SK-N-SH treated with all-trans-retinoic acid at 6 μM for 48 hours (cell line): ENCODE data around the gene TNS3.
"Not testable (repeated sequence)": the region's sequence is repeated elsewhere in the genome, so short reads cannot be mapped to it uniquely, and the experiment has no call there.

Experiments
- ATAC-seq: fragments of 200-7000 bp; cut with Tn5 transposase; 3 replicates; pipeline ENCODE4 v1.9.1; 2020; ENCODE audit warnings: mild to moderate bottlenecking, moderate library complexity
- ARNTL ChIP-seq: fragments of 450-650 bp; formaldehyde crosslinking; IDR thresholded peaks from 2 replicates; pipeline ENCODE4 v1.5.0; 2020; ENCODE audit warnings: low read depth, mild to moderate bottlenecking, moderate library complexity, borderline replicate concordance
- BACH2 ChIP-seq: fragments of 250-450 bp; sonication (Bioruptor Pico); IDR thresholded peaks from 2 replicates; pipeline ENCODE4 v1.9.0; 2021; ENCODE audit warnings: mild to moderate bottlenecking, borderline replicate concordance
- CREB5 ChIP-seq: fragments of 250-450 bp; sonication (Bioruptor Pico); IDR thresholded peaks from 2 replicates; pipeline ENCODE4 v1.5.1; 2020; ENCODE audit warnings: low read depth, mild to moderate bottlenecking, moderate library complexity
- CSRNP3 ChIP-seq: fragments of 250-450 bp; sonication (Bioruptor Pico); IDR thresholded peaks from 2 replicates; pipeline ENCODE4 v1.5.1; 2021; ENCODE audit warnings: mild to moderate bottlenecking, moderate library complexity
- ESRRG ChIP-seq: fragments of 250-450 bp; sonication (Bioruptor Pico); IDR thresholded peaks from 2 replicates; pipeline ENCODE4 v1.6.1; 2021; ENCODE audit warnings: mild to moderate bottlenecking
- GLIS3 ChIP-seq: fragments of 250-450 bp; sonication (Bioruptor Pico); IDR thresholded peaks from 2 replicates; pipeline ENCODE4 v1.5.0; 2020; ENCODE audit warnings: mild to moderate bottlenecking, moderate library complexity
- ISL1 ChIP-seq: fragments of 250-450 bp; sonication (Bioruptor Pico); IDR thresholded peaks from 2 replicates; pipeline ENCODE4 v2.1.2; 2022; ENCODE audit warnings: mild to moderate bottlenecking, moderate library complexity
- OSR1 ChIP-seq: fragments of 250-450 bp; sonication (Bioruptor Pico); IDR thresholded peaks from 2 replicates; pipeline ENCODE4 v1.8.0; 2022; ENCODE audit warnings: moderate library complexity, mild to moderate bottlenecking, inconsistent platforms
- PATZ1 ChIP-seq: fragments of 250-450 bp; sonication (Bioruptor Pico); IDR thresholded peaks from 2 replicates; pipeline ENCODE4 v1.8.0; 2020; ENCODE audit warnings: mild to moderate bottlenecking, moderate library complexity, borderline replicate concordance
- PPARA ChIP-seq: fragments of 250-450 bp; sonication (Bioruptor Pico); IDR thresholded peaks from 2 replicates; pipeline ENCODE4 v1.5.0; 2020; ENCODE audit warnings: mild to moderate bottlenecking, borderline replicate concordance
- RARB ChIP-seq: fragments of 250-450 bp; sonication (Bioruptor Pico); IDR thresholded peaks from 2 replicates; pipeline ENCODE4 v1.8.0; 2021; ENCODE audit warnings: mild to moderate bottlenecking, moderate library complexity
- SNAI2 ChIP-seq: fragments of 250-450 bp; sonication (Bioruptor Pico); IDR thresholded peaks from 2 replicates; pipeline ENCODE4 v1.5.0; 2020; ENCODE audit warnings: mild to moderate bottlenecking, moderate library complexity
- TOX ChIP-seq: fragments of 250-450 bp; sonication (Bioruptor Pico); IDR thresholded peaks from 2 replicates; pipeline ENCODE4 v1.8.0; 2021; ENCODE audit warnings: mild to moderate bottlenecking, moderate library complexity, borderline replicate concordance
- TSHZ2 ChIP-seq: fragments of 250-450 bp; sonication (Bioruptor Pico); IDR thresholded peaks from 2 replicates; pipeline ENCODE4 v1.5.0; 2020; ENCODE audit warnings: mild to moderate bottlenecking, moderate library complexity
- ZC3H10 ChIP-seq: fragments of 250-450 bp; sonication (Bioruptor Pico); IDR thresholded peaks from 2 replicates; pipeline ENCODE4 v1.5.1; 2021; ENCODE audit warnings: mild to moderate bottlenecking, moderate library complexity
- ZFP3 ChIP-seq: fragments of 250-450 bp; sonication (Bioruptor Pico); IDR thresholded peaks from 2 replicates; pipeline ENCODE4 v1.5.0; 2020; ENCODE audit warnings: mild to moderate bottlenecking, moderate library complexity
- ZFP30 ChIP-seq: fragments of 450-650 bp; formaldehyde crosslinking; IDR thresholded peaks from 2 replicates; pipeline ENCODE4 v1.5.0; 2022; ENCODE audit warnings: mild to moderate bottlenecking, moderate library complexity
- ZNF565 ChIP-seq: fragments of 450-650 bp; formaldehyde crosslinking; conservative IDR thresholded peaks from 2 replicates; pipeline ENCODE4 v1.5.0; 2020; ENCODE audit warnings: low read depth, mild to moderate bottlenecking, moderate library complexity
- ZNF70 ChIP-seq: fragments of 450-650 bp; formaldehyde crosslinking; IDR thresholded peaks from 2 replicates; pipeline ENCODE4 v1.5.0; 2020; ENCODE audit warnings: mild to moderate bottlenecking, moderate library complexity
- ZNF8 ChIP-seq: fragments of 450-650 bp; formaldehyde crosslinking; IDR thresholded peaks from 2 replicates; pipeline ENCODE4 v1.5.0; 2020; ENCODE audit warnings: mild to moderate bottlenecking, moderate library complexity

Gene TNS3

GRCh38 chr7:47265621-47266020, 316.3 kb downstream of the TNS3 start (continued):
- TF ChIP-seq PATZ1 (CRISPR knock-in tag) (no peak), TOX (CRISPR knock-in tag) (no peak), CSRNP3 (CRISPR knock-in tag) (no peak)

GRCh38 chr7:47264021-47264651, 317.8 kb downstream of the TNS3 start:
- TF ChIP-seq ARNTL: no peak
- no peak for TF ChIP-seq RARB (CRISPR knock-in tag)
- no peak for ATAC-seq

- no peak for ATAC-seq
- TF ChIP-seq ZNF565 (CRISPR knock-in tag) (no peak), ZC3H10 (CRISPR knock-in tag) (no peak), BACH2 (CRISPR knock-in tag) (no peak), CREB5 (CRISPR knock-in tag) (no peak)
These were observed 319.0 kb downstream of the TNS3 start for GRCh38 chr7:47262881-47263280.

GRCh38 chr7:47262160-47262559, 319.8 kb downstream of the TNS3 start:
- not testable (repeated sequence) for ATAC-seq

GRCh38 chr7:47260270-47260669, 321.6 kb downstream of the TNS3 start:
- ATAC-seq: no peak

More at GRCh38 chr7:47260270-47260669, 321.6 kb downstream of the TNS3 start:
- TF ChIP-seq ZNF70 (CRISPR knock-in tag) (no peak), BACH2 (CRISPR knock-in tag) (no peak), TSHZ2 (no peak), ZC3H10 (CRISPR knock-in tag) (no peak), ZFP30 (CRISPR knock-in tag) (no peak), ISL1 (CRISPR knock-in tag) (no peak), TOX (CRISPR knock-in tag) (no peak), ZFP3 (no peak), PATZ1 (CRISPR knock-in tag) (no peak), GLIS3 (no peak), SNAI2 (CRISPR knock-in tag) (no peak), PPARA (CRISPR knock-in tag) (no peak), ZNF8 (no peak), OSR1 (CRISPR knock-in tag) (no peak), ESRRG (CRISPR knock-in tag) (no peak), CSRNP3 (CRISPR knock-in tag) (no peak)
